GM12875 (cell line): ENCODE data around the gene HEATR5B.

Experiments used
- H3K4me3 ChIP-seq: one replicate; pipeline ENCODE4 v1.5.1; 2011; ENCODE audit warnings: low read depth, low read length, control low read depth
- TF ChIP-seq, protein P1 (sequence below): IDR thresholded peaks from 2 replicates; pipeline ENCODE4 v1.5.1; 2011; ENCODE audit warnings: low read depth, mild to moderate bottlenecking, control low read depth, inconsistent platforms, low read length, moderate library complexity, borderline replicate concordance; ENCODE audit not compliant: insufficient read depth

Gene HEATR5B

GRCh38 chr2:37110306-37111212, 26.4 kb upstream of the HEATR5B start:
- TF ChIP-seq, protein P1, sequence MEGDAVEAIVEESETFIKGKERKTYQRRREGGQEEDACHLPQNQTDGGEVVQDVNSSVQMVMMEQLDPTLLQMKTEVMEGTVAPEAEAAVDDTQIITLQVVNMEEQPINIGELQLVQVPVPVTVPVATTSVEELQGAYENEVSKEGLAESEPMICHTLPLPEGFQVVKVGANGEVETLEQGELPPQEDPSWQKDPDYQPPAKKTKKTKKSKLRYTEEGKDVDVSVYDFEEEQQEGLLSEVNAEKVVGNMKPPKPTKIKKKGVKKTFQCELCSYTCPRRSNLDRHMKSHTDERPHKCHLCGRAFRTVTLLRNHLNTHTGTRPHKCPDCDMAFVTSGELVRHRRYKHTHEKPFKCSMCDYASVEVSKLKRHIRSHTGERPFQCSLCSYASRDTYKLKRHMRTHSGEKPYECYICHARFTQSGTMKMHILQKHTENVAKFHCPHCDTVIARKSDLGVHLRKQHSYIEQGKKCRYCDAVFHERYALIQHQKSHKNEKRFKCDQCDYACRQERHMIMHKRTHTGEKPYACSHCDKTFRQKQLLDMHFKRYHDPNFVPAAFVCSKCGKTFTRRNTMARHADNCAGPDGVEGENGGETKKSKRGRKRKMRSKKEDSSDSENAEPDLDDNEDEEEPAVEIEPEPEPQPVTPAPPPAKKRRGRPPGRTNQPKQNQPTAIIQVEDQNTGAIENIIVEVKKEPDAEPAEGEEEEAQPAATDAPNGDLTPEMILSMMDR = no peak
- H3K4me3 ChIP-seq = no peak overlapping the region

DNA sequence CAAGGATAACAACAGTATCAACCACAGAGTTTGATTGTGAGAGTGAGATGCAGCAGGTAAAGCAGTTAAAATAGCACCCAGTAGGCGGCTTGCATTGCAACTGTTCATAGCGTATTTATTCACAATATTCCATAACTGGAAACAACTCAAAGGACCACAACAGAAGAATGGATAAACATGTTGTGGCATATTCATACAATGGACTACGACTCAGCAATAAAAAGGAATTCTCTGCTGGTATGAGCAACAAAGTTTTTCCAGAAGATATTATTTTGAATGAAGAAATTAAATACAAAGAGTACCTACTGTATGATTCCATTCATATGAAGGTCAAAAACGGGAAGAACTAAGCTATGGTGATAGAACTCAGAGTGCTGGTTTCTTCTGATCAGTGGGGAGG, 25.4 kb upstream of the HEATR5B start:
- H3K4me3 ChIP-seq = no peak overlapping the region
- TF ChIP-seq, protein P1 = no peak

DNA sequence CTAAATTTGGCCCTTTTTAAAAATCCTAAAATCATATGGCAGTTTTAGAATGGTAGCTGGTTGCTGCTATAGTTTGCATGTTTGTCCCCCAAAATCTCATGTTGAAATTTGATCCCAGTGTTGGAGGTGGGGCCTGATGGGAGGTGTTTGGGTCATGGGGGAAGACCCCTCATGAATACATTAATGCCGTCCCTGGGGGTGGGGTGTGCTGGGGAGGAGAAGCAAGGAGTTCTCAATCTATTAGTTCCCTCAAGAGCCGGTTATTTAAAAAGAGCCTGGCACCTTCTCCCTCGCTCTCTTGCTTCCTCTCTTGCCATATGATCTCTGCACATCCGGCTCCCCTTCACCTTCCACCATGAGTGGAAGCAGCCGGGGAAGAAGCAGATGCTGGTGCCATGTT, 21.0 kb upstream of the HEATR5B start:
- TF ChIP-seq, protein P1 = no peak
- H3K4me3 ChIP-seq = no peak overlapping the region

GRCh38 chr2:37104178-37104577, 20.0 kb upstream of the HEATR5B start:
- TF ChIP-seq, protein P1 = no peak
- no peak overlapping the region for H3K4me3 ChIP-seq

DNA sequence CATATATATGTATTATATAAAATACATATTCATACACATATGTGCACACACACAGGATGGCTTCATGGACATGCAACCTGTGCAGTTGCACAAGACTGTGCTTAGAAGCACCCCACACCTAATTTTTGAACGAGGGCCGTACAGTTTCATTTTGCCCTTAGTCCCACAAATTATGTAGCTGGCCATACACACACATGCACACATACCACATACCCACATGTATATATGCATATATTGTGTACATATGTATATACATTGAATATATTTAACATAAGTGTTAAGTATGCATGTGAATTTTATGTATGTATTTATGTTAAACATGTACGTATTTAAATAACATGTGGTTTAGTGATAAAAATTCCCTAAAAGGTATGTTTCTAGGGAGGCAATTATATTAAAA, 18.4 kb upstream of the HEATR5B start:
- no peak overlapping the region for H3K4me3 ChIP-seq

GRCh38 chr2:37100054-37100453, 15.9 kb upstream of the HEATR5B start:
- TF ChIP-seq, protein P1 = no peak
- H3K4me3 ChIP-seq = no peak overlapping the region

More for the DNA sequence above, 18.4 kb upstream of the HEATR5B start:
- TF ChIP-seq, protein P1 = no peak
